ENCODE data around the gene GALNT9. TPM values are rescaled to one million over a fixed set of nuclear protein-coding genes. Genes with fewer than 3 reads are reported as not detected.

GALNT9 gene
- polyA plus RNA-seq, 1 of the 3 experiments (the other 2 are of a cell fraction) = not detected

DNA sequence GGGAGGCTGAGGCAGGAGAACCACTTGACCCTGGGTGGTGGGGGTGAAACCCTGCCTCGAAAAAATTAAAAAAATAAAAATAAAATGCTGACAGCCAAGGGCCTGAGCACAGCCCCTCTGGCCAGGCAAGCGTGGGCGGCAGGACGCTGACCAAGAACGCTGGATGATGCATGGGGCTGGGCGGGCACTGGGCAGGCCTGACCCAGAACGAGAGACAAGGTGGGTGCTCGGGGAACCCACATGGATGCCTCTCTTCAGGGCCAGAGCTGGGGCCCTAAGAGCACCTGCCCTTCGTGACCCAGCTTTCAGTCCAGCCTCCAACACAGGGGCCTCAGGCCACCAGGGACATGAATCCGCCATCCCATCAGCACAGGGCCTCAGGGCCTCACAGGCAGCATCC, 11.3 kb downstream of the GALNT9 start:
- Histone ChIP-seq H3K4me3 (ENCODE audit: low read depth in 2 of 2, low read length in 1 of 2) (no peak overlapping the region), H3K4me2 (no peak overlapping the region), H3K79me2 (ENCODE audit: insufficient read depth) (no peaks in the 10 kb centered on the region), H3K27me3 (ENCODE audit: insufficient read depth) (peaks cover 90% of the 10 kb centered on the region), H3K27ac (ENCODE audit: low read depth in 2 of 2, low read length in 1 of 2) (no peak overlapping the region), H3K4me1 (ENCODE audit: control insufficient read depth in 1 of 2, insufficient read depth in 2 of 2, low read depth in 1 of 2, low read length in 1 of 2) (no peaks in the 10 kb centered on the region), H2AFZ (ENCODE audit: low read depth) (no peak overlapping the region), H4K20me1 (ENCODE audit: insufficient read depth) (no peaks in the 10 kb centered on the region), H3K36me3 (replicated peaks in 1 of 2; ENCODE audit: control insufficient read depth in 1 of 2, insufficient read depth in 2 of 2, low read length in 1 of 2) (no peaks in the 10 kb centered on the region), H3K9me2 (no peaks in the 10 kb centered on the region), H3K9ac (no peak overlapping the region), H3K9me3 (no peaks in the 10 kb centered on the region), H3F3A (replicated peaks; ENCODE audit: insufficient read depth) (no peaks in the 10 kb centered on the region)
- ChIA-PET CTCF (no interaction called here), POLR2A (no interaction called here)
- 33% methylated on average over 9 of the region's 10 CpGs for whole genome bisulfite sequencing (ENCODE audit: low lambda C conversion rate)
- DNase-seq = no peak
- TF ChIP-seq EP300 (IDR thresholded peaks at IDR 0.05; ENCODE audit: borderline replicate concordance in 1 of 2, low read depth in 1 of 2, low read length in 1 of 2) = no peak
- no peak for TF ChIP-seq SMC3 (IDR thresholded peaks at IDR 0.05; ENCODE audit: low read depth, low read length)
- TF ChIP-seq, protein P1, sequence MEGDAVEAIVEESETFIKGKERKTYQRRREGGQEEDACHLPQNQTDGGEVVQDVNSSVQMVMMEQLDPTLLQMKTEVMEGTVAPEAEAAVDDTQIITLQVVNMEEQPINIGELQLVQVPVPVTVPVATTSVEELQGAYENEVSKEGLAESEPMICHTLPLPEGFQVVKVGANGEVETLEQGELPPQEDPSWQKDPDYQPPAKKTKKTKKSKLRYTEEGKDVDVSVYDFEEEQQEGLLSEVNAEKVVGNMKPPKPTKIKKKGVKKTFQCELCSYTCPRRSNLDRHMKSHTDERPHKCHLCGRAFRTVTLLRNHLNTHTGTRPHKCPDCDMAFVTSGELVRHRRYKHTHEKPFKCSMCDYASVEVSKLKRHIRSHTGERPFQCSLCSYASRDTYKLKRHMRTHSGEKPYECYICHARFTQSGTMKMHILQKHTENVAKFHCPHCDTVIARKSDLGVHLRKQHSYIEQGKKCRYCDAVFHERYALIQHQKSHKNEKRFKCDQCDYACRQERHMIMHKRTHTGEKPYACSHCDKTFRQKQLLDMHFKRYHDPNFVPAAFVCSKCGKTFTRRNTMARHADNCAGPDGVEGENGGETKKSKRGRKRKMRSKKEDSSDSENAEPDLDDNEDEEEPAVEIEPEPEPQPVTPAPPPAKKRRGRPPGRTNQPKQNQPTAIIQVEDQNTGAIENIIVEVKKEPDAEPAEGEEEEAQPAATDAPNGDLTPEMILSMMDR (IDR thresholded peaks at IDR 0.05) = no peak
- TF ChIP-seq MEF2A (IDR thresholded peaks at IDR 0.05; ENCODE audit: borderline replicate concordance, low read depth) = no peak
- TF ChIP-seq NFIC (IDR thresholded peaks at IDR 0.05; ENCODE audit: borderline replicate concordance) = no peak
- no peak for TF ChIP-seq RXRA (IDR thresholded peaks at IDR 0.05; ENCODE audit: borderline replicate concordance, low read depth)
- TF ChIP-seq USF1 (IDR thresholded peaks at IDR 0.05; ENCODE audit: borderline replicate concordance, low read depth) = no peak
- no peak for TF ChIP-seq NRF1 (IDR thresholded peaks at IDR 0.05; ENCODE audit: low read depth, low read length)
- no peak for TF ChIP-seq EZH2phosphoT487 (IDR thresholded peaks at IDR 0.05; ENCODE audit: borderline replicate concordance, low read depth)

DNA sequence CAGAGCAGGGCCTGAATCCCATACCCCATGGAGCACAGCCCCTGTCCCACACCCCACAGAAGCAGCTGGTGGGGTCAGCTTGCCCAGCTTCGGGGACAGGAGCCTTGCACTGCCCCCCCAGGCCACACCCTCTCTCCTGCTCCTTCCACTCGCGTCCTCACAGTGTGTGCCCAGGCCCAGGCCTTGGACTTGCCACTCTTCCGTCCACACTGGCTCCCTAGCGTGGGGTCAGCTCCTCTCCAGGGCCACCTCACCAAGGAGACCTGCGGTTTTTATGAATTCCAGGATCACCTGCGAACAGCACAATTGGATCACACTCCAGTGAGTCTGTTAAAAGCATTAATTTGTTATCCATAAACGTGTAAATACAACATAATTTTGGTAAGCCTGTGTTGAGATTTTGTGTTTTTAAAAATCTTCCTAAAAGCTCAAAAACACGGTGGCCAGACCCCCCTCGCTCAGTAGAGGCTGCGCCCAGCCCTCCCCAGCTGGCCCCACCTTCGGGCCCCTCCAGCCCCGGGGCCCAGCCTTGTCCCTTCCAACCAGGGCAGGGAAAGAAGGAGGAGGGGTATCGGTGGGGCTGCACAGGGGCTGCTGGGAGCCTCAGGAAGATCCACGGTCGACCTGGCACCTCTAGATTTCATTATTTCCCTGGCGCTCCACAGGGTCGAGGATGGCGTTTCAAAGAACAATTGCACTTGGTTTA, 12.0 kb downstream of the GALNT9 start:
- Histone ChIP-seq H2AFZ (ENCODE audit: low read depth) (no peak overlapping the region), H4K20me1 (ENCODE audit: insufficient read depth) (no peaks in the 10 kb centered on the region), H3K9me3 (no peaks in the 10 kb centered on the region), H3K27ac (ENCODE audit: low read depth in 2 of 2, low read length in 1 of 2) (no peak overlapping the region), H3K9me2 (no peaks in the 10 kb centered on the region), H3F3A (replicated peaks; ENCODE audit: insufficient read depth) (no peaks in the 10 kb centered on the region), H3K4me1 (ENCODE audit: control insufficient read depth in 1 of 2, insufficient read depth in 2 of 2, low read depth in 1 of 2, low read length in 1 of 2) (no peaks in the 10 kb centered on the region), H3K27me3 (ENCODE audit: insufficient read depth) (peaks cover 83% of the 10 kb centered on the region), H3K4me2 (no peak overlapping the region), H3K36me3 (replicated peaks in 1 of 2; ENCODE audit: control insufficient read depth in 1 of 2, insufficient read depth in 2 of 2, low read length in 1 of 2) (no peaks in the 10 kb centered on the region), H3K4me3 (ENCODE audit: low read depth in 2 of 2, low read length in 1 of 2) (no peak overlapping the region), H3K79me2 (ENCODE audit: insufficient read depth) (no peaks in the 10 kb centered on the region), H3K9ac (no peak overlapping the region)
- no peak for DNase-seq
- ChIA-PET CTCF (no interaction called here), POLR2A (no interaction called here)
- WGBS (ENCODE audit: low lambda C conversion rate) = 31% methylated on average over 19 of the region's 19 CpGs
- TF ChIP-seq, protein P2, sequence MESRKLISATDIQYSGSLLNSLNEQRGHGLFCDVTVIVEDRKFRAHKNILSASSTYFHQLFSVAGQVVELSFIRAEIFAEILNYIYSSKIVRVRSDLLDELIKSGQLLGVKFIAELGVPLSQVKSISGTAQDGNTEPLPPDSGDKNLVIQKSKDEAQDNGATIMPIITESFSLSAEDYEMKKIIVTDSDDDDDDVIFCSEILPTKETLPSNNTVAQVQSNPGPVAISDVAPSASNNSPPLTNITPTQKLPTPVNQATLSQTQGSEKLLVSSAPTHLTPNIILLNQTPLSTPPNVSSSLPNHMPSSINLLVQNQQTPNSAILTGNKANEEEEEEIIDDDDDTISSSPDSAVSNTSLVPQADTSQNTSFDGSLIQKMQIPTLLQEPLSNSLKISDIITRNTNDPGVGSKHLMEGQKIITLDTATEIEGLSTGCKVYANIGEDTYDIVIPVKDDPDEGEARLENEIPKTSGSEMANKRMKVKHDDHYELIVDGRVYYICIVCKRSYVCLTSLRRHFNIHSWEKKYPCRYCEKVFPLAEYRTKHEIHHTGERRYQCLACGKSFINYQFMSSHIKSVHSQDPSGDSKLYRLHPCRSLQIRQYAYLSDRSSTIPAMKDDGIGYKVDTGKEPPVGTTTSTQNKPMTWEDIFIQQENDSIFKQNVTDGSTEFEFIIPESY (IDR thresholded peaks at IDR 0.05; ENCODE audit: borderline replicate concordance, low read depth) = no peak
- TF ChIP-seq EZH2phosphoT487 (IDR thresholded peaks at IDR 0.05; ENCODE audit: borderline replicate concordance, low read depth) (no peak), FOXM1 (IDR thresholded peaks at IDR 0.05; ENCODE audit: low read depth) (no peak), FOXJ3 (CRISPR knock-in tag; IDR thresholded peaks at IDR 0.05) (no peak), NFIC (IDR thresholded peaks at IDR 0.05; ENCODE audit: borderline replicate concordance) (no peak), FOSL2 (IDR thresholded peaks at IDR 0.05; ENCODE audit: borderline replicate concordance, low read depth) (no peak), RCOR1 (IDR thresholded peaks at IDR 0.05; ENCODE audit: low read length) (no peak), USF1 (IDR thresholded peaks at IDR 0.05; ENCODE audit: borderline replicate concordance, low read depth) (no peak), YY1 (IDR thresholded peaks at IDR 0.05; ENCODE audit: low read depth) (no peak), TCF12 (IDR thresholded peaks at IDR 0.05) (no peak), ELF1 (IDR thresholded peaks at IDR 0.05) (no peak)
- TF ChIP-seq, protein P1 (IDR thresholded peaks at IDR 0.05) = no peak
- TF ChIP-seq, protein P3, sequence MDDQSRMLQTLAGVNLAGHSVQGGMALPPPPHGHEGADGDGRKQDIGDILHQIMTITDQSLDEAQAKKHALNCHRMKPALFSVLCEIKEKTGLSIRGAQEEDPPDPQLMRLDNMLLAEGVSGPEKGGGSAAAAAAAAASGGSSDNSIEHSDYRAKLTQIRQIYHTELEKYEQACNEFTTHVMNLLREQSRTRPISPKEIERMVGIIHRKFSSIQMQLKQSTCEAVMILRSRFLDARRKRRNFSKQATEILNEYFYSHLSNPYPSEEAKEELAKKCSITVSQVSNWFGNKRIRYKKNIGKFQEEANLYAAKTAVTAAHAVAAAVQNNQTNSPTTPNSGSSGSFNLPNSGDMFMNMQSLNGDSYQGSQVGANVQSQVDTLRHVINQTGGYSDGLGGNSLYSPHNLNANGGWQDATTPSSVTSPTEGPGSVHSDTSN (IDR thresholded peaks at IDR 0.05) = no peak

All from SK-N-SH (cell line).